SK-N-SH (cell line): ENCODE data around the gene RUFY4. TPM values are rescaled to one million over a fixed set of nuclear protein-coding genes. Genes with fewer than 3 reads are reported as not detected.

Experiments
- CTCF ChIA-PET: fragments of 300-600, 350-600 bp; formaldehyde crosslinking; extraction: SDS; loops from one replicate; lab custom pipeline; 2021; lab: Yijun Ruan, JAX
- POLR2A ChIA-PET: fragments of 350-600 bp; sonication (Branson Sonifier 250); formaldehyde crosslinking; extraction: SDS; loops from one replicate; lab custom pipeline; 2020; ENCODE audit warnings: antibody characterized with exemption, inconsistent platforms; lab: Yijun Ruan, JAX
- DNase-seq: peaks from one replicate; pipeline ENCODE4 v3.0.0; 2012
- H2AFZ ChIP-seq: fragments of 200-600 bp; sonication (generic); 2 replicates; pipeline ENCODE4 v1.8.1; 2016; ENCODE audit warnings: antibody characterized with exemption, mild to moderate bottlenecking, low read depth
- H3F3A ChIP-seq: fragments of 200-600 bp; sonication (generic); replicated peaks from 2 replicates; pipeline ENCODE3; 2016; ENCODE audit warnings: antibody characterized with exemption, mild to moderate bottlenecking; ENCODE audit not compliant: insufficient read depth
- H3K27ac ChIP-seq, 2 experiments: fragments of 200-500 bp in 1 of 2; fragments of 200-600 bp in 1 of 2; sonication (Bioruptor generic) in 1 of 2; sonication (generic), shearing (Covaris generic) in 1 of 2; 2 replicates each; pipeline versions ENCODE4 v1.5.1 to v1.6.1; 2014 to 2016; ENCODE audit warnings: low read depth in 2 of 2, inconsistent platforms in 1 of 2, low read length in 1 of 2, mild to moderate bottlenecking in 1 of 2, mixed read lengths in 1 of 2
- H3K27me3 ChIP-seq: fragments of 200-600 bp; sonication (generic), shearing (Covaris generic); 2 replicates; pipeline ENCODE4 v1.6.1; 2016; ENCODE audit warnings: mixed run types; ENCODE audit not compliant: insufficient read depth
- H3K36me3 ChIP-seq, 2 experiments: fragments of 200-500 bp in 1 of 2; fragments of 200-600 bp in 1 of 2; sonication (Bioruptor generic) in 1 of 2; sonication (generic) in 1 of 2; replicated peaks in 1 of 2; 2 replicates each; pipeline versions ENCODE3 to v1.5.1; 2014 to 2016; ENCODE audit warnings: low read length in 1 of 2, mild to moderate bottlenecking in 1 of 2; ENCODE audit not compliant: insufficient read depth in 2 of 2, control insufficient read depth in 1 of 2
- H3K4me1 ChIP-seq, 2 experiments: fragments of 200-500 bp in 1 of 2; fragments of 200-600 bp in 1 of 2; sonication (Bioruptor generic) in 1 of 2; sonication (generic), shearing (Covaris generic) in 1 of 2; 2 replicates each; pipeline versions ENCODE4 v1.5.1 to v1.6.1; 2014 to 2016; ENCODE audit warnings: low read depth in 1 of 2, low read length in 1 of 2, mixed run types in 1 of 2; ENCODE audit not compliant: insufficient read depth in 2 of 2, control insufficient read depth in 1 of 2
- H3K4me2 ChIP-seq: fragments of 200-600 bp; sonication (generic), shearing (Covaris generic); 2 replicates; pipeline ENCODE4 v1.6.1; 2017; ENCODE audit warnings: mixed run types
- H3K4me3 ChIP-seq, 2 experiments: fragments of 200-500 bp in 1 of 2; fragments of 200-600 bp in 1 of 2; sonication (Bioruptor generic) in 1 of 2; sonication (generic), shearing (Covaris generic) in 1 of 2; 2 replicates each; pipeline versions ENCODE4 v1.5.1 to v1.8.1; 2014 to 2016; ENCODE audit warnings: low read depth in 2 of 2, inconsistent platforms in 1 of 2, low read length in 1 of 2, mild to moderate bottlenecking in 1 of 2, mixed read lengths in 1 of 2, moderate library complexity in 1 of 2
- H3K79me2 ChIP-seq: fragments of 200-600 bp; sonication (generic); 2 replicates; pipeline ENCODE4 v1.8.1; 2017; ENCODE audit warnings: mild to moderate bottlenecking; ENCODE audit not compliant: insufficient read depth
- H3K9ac ChIP-seq: fragments of 200-600 bp; sonication (generic); 2 replicates; pipeline ENCODE4 v1.6.1; 2017; ENCODE audit warnings: mixed run types
- H3K9me2 ChIP-seq: fragments of 200-600 bp; sonication (generic); 2 replicates; pipeline ENCODE4 v1.6.1; 2017; ENCODE audit warnings: mixed run types
- H3K9me3 ChIP-seq: fragments of 200-600 bp; sonication (generic); 2 replicates; pipeline ENCODE4 v1.6.1; 2017; ENCODE audit warnings: mixed run types, mild to moderate bottlenecking, moderate library complexity
- H4K20me1 ChIP-seq: fragments of 200-600 bp; sonication (generic); 2 replicates; pipeline ENCODE4 v1.6.1; 2017; ENCODE audit warnings: mild to moderate bottlenecking, mixed run types; ENCODE audit not compliant: insufficient read depth
- ELF1 ChIP-seq: IDR thresholded peaks from 2 replicates; pipeline ENCODE4 v1.4.0; 2012
- RFX5 ChIP-seq: IDR thresholded peaks from 2 replicates; pipeline ENCODE4 v1.6.1; 2012; ENCODE audit warnings: mild to moderate bottlenecking, improper control_type of control experiment, low read length
- RXRA ChIP-seq: IDR thresholded peaks from 2 replicates; pipeline ENCODE4 v1.4.0; 2012; ENCODE audit warnings: low read depth, mild to moderate bottlenecking, borderline replicate concordance
- TAF1 ChIP-seq: IDR thresholded peaks from 2 replicates; pipeline ENCODE4 v1.6.1; 2012; ENCODE audit warnings: low read depth, mild to moderate bottlenecking, low read length, moderate library complexity, borderline replicate concordance
- TCF12 ChIP-seq: IDR thresholded peaks from 2 replicates; pipeline ENCODE4 v1.4.0; 2012
- WGBS: methylation state at CpG from one replicate; pipeline ENCODE4 v1.1.6; 2017; ENCODE audit warnings: low lambda C conversion rate; 5-methylcytosine and 5-hydroxymethylcytosine counted together
- polyA plus RNA-seq, 3 experiments: library from polyadenylated mRNA; depleted of rRNA; stranded (reverse); fragments of >200 nt; gene quantifications; 2 replicates each; pipeline ENCODE4 v1.2.3, GENCODE V29; 2012
- TF ChIP-seq, protein P1 (sequence below): IDR thresholded peaks from 2 replicates; pipeline ENCODE4 v1.4.0; 2012; ENCODE audit warnings: low read depth, borderline replicate concordance
- TF ChIP-seq, protein P2 (sequence below): IDR thresholded peaks from 2 replicates; pipeline ENCODE4 v1.6.1; 2012; ENCODE audit warnings: mild to moderate bottlenecking, low read depth, low read length, moderate library complexity
- TF ChIP-seq, protein P3 (sequence below): fragments of 200-600 bp; sonication (generic); IDR thresholded peaks from 2 replicates; pipeline ENCODE4 v1.6.1; 2017; ENCODE audit warnings: antibody characterized with exemption, mild to moderate bottlenecking, moderate library complexity

RUFY4 gene
- polyA plus RNA-seq, 1 of the 3 experiments (the other 2 are of a cell fraction): not detected

- H3K27ac ChIP-seq: no peak overlapping the region
- H3K4me1 ChIP-seq: peaks cover 0 to 5% of the 10 kb centered on the region in 2 experiments; a peak in 1 of 4 replicates
- no peaks in the 10 kb centered on the region for H3K36me3 ChIP-seq
- DNase-seq: no peak
- no peaks in the 10 kb centered on the region for H3K9me3 ChIP-seq
- H3K79me2 ChIP-seq: no peaks in the 10 kb centered on the region
- H3K27me3 ChIP-seq: peaks cover 12% of the 10 kb centered on the region; the same call in 1 of the 2 replicates
- no peaks in the 10 kb centered on the region for H3K9me2 ChIP-seq
- CTCF ChIA-PET: interaction anchor here (1.5 to 15.8 kb wide), 2 partner anchors 17 to 285 kb away, joined by 3 to 217 read pairs; no protein-coding TSS in a partner anchor
- H2AFZ ChIP-seq: no peak overlapping the region
- no peak overlapping the region for H3K4me3 ChIP-seq
- no peak overlapping the region for H3K4me2 ChIP-seq
- WGBS: 39% methylated on average over 3 of the region's 4 CpGs
- POLR2A ChIA-PET: no interaction called here
- TF ChIP-seq, protein P1, sequence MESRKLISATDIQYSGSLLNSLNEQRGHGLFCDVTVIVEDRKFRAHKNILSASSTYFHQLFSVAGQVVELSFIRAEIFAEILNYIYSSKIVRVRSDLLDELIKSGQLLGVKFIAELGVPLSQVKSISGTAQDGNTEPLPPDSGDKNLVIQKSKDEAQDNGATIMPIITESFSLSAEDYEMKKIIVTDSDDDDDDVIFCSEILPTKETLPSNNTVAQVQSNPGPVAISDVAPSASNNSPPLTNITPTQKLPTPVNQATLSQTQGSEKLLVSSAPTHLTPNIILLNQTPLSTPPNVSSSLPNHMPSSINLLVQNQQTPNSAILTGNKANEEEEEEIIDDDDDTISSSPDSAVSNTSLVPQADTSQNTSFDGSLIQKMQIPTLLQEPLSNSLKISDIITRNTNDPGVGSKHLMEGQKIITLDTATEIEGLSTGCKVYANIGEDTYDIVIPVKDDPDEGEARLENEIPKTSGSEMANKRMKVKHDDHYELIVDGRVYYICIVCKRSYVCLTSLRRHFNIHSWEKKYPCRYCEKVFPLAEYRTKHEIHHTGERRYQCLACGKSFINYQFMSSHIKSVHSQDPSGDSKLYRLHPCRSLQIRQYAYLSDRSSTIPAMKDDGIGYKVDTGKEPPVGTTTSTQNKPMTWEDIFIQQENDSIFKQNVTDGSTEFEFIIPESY: no peak
- no peak for TF ChIP-seq RXRA
- TF ChIP-seq, protein P2, sequence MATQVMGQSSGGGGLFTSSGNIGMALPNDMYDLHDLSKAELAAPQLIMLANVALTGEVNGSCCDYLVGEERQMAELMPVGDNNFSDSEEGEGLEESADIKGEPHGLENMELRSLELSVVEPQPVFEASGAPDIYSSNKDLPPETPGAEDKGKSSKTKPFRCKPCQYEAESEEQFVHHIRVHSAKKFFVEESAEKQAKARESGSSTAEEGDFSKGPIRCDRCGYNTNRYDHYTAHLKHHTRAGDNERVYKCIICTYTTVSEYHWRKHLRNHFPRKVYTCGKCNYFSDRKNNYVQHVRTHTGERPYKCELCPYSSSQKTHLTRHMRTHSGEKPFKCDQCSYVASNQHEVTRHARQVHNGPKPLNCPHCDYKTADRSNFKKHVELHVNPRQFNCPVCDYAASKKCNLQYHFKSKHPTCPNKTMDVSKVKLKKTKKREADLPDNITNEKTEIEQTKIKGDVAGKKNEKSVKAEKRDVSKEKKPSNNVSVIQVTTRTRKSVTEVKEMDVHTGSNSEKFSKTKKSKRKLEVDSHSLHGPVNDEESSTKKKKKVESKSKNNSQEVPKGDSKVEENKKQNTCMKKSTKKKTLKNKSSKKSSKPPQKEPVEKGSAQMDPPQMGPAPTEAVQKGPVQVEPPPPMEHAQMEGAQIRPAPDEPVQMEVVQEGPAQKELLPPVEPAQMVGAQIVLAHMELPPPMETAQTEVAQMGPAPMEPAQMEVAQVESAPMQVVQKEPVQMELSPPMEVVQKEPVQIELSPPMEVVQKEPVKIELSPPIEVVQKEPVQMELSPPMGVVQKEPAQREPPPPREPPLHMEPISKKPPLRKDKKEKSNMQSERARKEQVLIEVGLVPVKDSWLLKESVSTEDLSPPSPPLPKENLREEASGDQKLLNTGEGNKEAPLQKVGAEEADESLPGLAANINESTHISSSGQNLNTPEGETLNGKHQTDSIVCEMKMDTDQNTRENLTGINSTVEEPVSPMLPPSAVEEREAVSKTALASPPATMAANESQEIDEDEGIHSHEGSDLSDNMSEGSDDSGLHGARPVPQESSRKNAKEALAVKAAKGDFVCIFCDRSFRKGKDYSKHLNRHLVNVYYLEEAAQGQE: no peak
- TF ChIP-seq, protein P3, sequence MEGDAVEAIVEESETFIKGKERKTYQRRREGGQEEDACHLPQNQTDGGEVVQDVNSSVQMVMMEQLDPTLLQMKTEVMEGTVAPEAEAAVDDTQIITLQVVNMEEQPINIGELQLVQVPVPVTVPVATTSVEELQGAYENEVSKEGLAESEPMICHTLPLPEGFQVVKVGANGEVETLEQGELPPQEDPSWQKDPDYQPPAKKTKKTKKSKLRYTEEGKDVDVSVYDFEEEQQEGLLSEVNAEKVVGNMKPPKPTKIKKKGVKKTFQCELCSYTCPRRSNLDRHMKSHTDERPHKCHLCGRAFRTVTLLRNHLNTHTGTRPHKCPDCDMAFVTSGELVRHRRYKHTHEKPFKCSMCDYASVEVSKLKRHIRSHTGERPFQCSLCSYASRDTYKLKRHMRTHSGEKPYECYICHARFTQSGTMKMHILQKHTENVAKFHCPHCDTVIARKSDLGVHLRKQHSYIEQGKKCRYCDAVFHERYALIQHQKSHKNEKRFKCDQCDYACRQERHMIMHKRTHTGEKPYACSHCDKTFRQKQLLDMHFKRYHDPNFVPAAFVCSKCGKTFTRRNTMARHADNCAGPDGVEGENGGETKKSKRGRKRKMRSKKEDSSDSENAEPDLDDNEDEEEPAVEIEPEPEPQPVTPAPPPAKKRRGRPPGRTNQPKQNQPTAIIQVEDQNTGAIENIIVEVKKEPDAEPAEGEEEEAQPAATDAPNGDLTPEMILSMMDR: no peak
- TF ChIP-seq RFX5: no peak
- TF ChIP-seq ELF1: no peak
- no peak for TF ChIP-seq TCF12
- no peak overlapping the region for H3K9ac ChIP-seq
- H3F3A ChIP-seq: no peaks in the 10 kb centered on the region
- H4K20me1 ChIP-seq: no peaks in the 10 kb centered on the region
Measured at GRCh38 chr2:218073185-218073584, 4.1 kb downstream of the RUFY4 start.

- H4K20me1 ChIP-seq: no peaks in the 10 kb centered on the region
- no peaks in the 10 kb centered on the region for H3K9me2 ChIP-seq
- no peaks in the 10 kb centered on the region for H3K9me3 ChIP-seq
- H3K27me3 ChIP-seq: peaks cover 12% of the 10 kb centered on the region; the same call in 1 of the 2 replicates
- H3K79me2 ChIP-seq: no peaks in the 10 kb centered on the region
- H3K9ac ChIP-seq: no peak overlapping the region
- no peak overlapping the region for H3K27ac ChIP-seq
- TF ChIP-seq TAF1: no peak
- TF ChIP-seq RXRA: no peak
- TF ChIP-seq, protein P3: peak; percentile 41
- TF ChIP-seq, all 33 proteins: peak for 1
- CTCF ChIA-PET: interaction anchor here (0.6 to 15.8 kb wide), 5 partner anchors 9 to 377 kb away, joined by 3 to 217 read pairs (median 3); no protein-coding TSS in a partner anchor
- Histone ChIP-seq H2AFZ (no peak overlapping the region), H3K4me3 (no peak overlapping the region), H3F3A (no peaks in the 10 kb centered on the region), H3K4me1 (peaks cover 0 to 1% of the 10 kb centered on the region in 2 experiments; a peak in 1 of 4 replicates), H3K4me2 (no peak overlapping the region), H3K36me3 (no peaks in the 10 kb centered on the region)
- WGBS: 90% methylated on average over 3 of the region's 7 CpGs
- no peak for DNase-seq
- POLR2A ChIA-PET: no interaction called here
Measured at GRCh38 chr2:218074031-218074430, 5.0 kb downstream of the RUFY4 start.
